SU-DHL-6 (cell line): ENCODE measurements around the gene PXK.

Experiments
- EZH2phosphoT487 ChIP-seq: fragments of 200-600 bp; sonication (generic), shearing (Covaris generic); conservative IDR thresholded peaks from 2 replicates; pipeline ENCODE4 v1.6.1; 2018; ENCODE audit warnings: mild to moderate bottlenecking, antibody characterized with exemption, low read length, moderate library complexity, mixed read lengths
- TF ChIP-seq, protein P1 (sequence below): fragments of 200-600 bp; sonication (generic); IDR thresholded peaks from one replicate; pipeline ENCODE4 v1.5.1; 2017; ENCODE audit warnings: antibody characterized with exemption, mild to moderate bottlenecking, low read length, moderate library complexity; ENCODE audit not compliant: insufficient read depth, poor library complexity, severe bottlenecking

- TF ChIP-seq, protein P1, sequence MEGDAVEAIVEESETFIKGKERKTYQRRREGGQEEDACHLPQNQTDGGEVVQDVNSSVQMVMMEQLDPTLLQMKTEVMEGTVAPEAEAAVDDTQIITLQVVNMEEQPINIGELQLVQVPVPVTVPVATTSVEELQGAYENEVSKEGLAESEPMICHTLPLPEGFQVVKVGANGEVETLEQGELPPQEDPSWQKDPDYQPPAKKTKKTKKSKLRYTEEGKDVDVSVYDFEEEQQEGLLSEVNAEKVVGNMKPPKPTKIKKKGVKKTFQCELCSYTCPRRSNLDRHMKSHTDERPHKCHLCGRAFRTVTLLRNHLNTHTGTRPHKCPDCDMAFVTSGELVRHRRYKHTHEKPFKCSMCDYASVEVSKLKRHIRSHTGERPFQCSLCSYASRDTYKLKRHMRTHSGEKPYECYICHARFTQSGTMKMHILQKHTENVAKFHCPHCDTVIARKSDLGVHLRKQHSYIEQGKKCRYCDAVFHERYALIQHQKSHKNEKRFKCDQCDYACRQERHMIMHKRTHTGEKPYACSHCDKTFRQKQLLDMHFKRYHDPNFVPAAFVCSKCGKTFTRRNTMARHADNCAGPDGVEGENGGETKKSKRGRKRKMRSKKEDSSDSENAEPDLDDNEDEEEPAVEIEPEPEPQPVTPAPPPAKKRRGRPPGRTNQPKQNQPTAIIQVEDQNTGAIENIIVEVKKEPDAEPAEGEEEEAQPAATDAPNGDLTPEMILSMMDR, result no peak
- TF ChIP-seq EZH2phosphoT487, result no peak
Measured at GRCh38 chr3:58434511-58434910, 101.8 kb downstream of the PXK start.
